Measurements from ENCODE around the gene CD300LB.

CD300LB gene

GRCh38 chr17:74547736-74548135 lies 16.5 kb upstream of the CD300LB start:
- no peak for DNase-seq (ENCODE audit: low read depth)

DNA sequence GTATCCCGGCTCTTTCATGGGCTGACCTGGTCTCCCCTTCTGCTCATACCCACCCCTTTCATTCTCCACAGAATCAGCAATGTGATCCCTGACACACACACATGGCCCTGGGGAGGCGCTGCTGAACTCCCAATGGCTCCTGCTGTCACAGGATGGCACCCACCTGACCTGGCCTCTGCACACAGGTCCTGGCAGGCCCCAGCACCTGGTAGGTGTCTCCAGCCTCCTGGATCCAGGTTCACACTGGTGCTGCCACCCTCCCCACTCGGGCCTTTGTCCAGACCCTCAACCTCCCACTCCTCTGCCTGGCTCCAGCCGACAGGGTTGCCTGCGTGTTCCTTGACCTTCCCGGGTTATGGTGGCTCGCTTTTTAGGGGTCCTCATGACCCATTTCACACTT lies 16.0 kb upstream of the CD300LB start:
- DNase-seq (ENCODE audit: low read depth): no peak

- DNase-seq (ENCODE audit: low read depth): no peak
These were observed 15.3 kb upstream of the CD300LB start for GRCh38 chr17:74546586-74546985.

GRCh38 chr17:74545843-74546230 lies 14.6 kb upstream of the CD300LB start, which contains the start of gene CD300C:
CD300C (minus strand) TSS chr17:74546115; CDS start chr17:74545782, 333 bp downstream.
- no peak for DNase-seq (ENCODE audit: low read depth)

- DNase-seq (ENCODE audit: low read depth): no peak
These were observed 13.9 kb upstream of the CD300LB start for GRCh38 chr17:74544991-74545842.

GRCh38 chr17:74543891-74544760 lies 12.9 kb upstream of the CD300LB start:
- no peak for DNase-seq (ENCODE audit: low read depth)

- no peak for DNase-seq (ENCODE audit: low read depth)
These were observed 12.1 kb upstream of the CD300LB start for GRCh38 chr17:74543406-74543805.

DNA sequence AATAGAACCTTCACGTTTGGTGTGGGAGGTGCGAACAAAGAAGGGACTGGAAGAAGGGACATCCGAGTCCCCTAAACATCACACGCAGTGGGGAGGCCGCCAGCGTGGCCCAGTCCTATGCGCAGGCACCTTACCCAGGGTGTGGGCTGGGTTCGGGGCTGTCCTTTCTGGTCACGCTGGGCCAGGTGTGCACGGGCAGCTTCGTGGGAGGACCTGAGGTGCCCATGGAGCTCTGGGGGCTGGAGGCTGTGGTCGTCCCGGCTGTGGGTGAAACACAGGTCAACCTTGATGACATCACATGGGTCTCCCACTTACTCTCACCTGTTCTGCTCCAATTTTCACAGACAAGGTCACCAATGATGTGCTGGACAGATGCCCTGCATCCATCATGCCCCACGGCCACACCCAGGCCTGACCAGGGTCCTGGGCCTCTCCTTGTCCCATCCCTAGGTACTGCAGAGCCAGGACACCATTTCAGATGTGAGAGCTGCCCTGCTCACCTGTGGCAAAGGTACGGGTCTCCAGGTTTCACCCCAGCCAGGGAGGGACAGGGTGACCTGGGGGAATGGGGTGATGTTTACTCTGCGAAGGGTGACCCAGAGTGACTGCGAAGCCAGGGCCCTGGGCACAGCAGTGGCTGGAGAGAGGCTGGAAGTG lies 11.6 kb upstream of the CD300LB start:
- no peak for DNase-seq (ENCODE audit: low read depth)

DNA sequence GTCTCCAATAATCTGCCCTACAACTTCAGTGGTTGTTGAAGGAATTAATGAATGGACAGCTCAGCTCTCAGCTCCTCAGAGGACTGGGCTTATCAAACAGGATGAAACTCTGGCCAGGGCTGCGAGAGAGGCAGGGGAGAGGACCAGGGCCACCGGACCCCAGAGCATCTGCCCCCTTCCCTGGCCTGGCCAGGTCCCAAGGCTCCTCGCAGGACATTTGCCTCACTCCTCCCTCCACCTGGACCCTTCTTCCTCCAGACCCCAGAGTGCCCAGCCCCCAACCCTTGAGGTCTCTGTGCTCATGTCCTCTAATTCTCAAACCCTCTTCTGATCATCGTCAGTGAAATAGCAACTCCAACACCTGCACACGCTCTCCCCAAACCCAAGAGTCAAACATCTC lies 10.9 kb upstream of the CD300LB start:
- no peak for DNase-seq (ENCODE audit: low read depth)

- DNase-seq (ENCODE audit: low read depth): no peak
These were observed 10.2 kb upstream of the CD300LB start for GRCh38 chr17:74541176-74542111.

DNA sequence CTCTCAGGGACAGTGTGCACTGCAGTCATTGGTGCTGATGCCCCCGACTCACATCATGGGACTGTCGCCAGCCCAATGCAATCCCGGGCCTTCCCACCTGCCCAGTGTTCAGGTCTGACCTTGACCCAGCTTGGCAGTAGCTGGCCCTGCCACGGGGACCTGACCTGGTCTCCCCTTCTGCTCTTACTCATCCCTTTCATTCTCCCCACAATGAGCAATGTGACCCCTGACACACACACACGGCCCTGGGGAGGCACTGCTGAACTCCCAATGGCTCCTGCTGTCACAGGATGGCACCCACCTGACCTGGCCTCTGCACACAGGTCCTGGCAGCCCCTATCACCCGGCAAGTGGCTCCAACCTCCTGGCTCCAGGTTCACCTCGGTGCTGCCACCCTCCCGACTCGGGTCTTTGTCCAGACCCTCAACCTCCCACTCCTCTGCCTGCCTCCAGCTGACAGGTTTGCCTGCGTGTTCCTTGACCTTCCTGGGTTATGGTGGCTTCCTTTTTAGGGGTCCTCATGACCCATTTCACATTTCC lies 8.1 kb upstream of the CD300LB start:
- no peak for DNase-seq (ENCODE audit: low read depth)

DNA sequence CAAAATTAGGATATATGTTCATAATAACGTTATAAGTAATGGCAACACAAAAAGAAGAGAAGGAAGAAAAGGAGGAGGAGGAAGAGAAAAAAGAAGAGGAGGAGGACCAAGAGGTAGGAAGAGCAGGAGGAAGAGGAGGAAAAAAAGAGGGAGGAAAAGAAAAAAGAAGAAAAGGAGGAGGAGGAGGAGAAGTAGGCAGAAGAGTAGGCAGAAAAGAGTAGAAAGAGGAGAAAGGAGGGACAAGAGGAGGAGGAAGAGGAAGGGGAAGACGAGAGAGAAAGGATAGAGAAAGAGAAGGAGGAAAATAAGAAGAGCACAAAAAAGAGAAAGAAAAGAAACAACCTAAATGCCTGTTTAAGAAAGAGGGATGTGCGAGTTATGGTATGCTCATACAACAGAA lies 5.6 kb upstream of the CD300LB start:
- DNase-seq (ENCODE audit: low read depth): no peak

DNA sequence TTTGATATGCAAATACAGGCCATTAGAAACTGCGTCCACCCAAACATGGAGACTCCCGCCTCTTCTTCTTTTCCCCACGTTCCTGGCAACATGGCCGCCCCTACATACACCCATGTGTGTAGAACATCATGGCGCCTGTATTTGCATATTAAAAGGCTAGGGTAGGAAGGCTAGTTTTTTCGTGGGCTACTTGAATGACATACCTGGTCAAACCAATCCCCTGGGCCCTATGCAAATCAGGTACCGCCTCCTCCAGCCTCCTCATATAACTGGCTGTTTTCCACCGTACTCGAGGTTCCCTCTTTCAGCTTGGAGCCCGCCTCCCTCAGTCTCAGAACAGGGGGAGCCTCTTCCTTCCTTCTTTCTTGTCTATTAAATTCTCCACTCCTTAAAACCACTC lies 840 bp upstream of the CD300LB start:
- DNase-seq (ENCODE audit: low read depth): no peak

GRCh38 chr17:74530831-74531150 lies 484 bp downstream of the CD300LB start:
- DNase-seq (ENCODE audit: low read depth): no peak

GRCh38 chr17:74529243-74529642 lies 2.0 kb downstream of the CD300LB start:
- DNase-seq (ENCODE audit: low read depth): no peak

DNA sequence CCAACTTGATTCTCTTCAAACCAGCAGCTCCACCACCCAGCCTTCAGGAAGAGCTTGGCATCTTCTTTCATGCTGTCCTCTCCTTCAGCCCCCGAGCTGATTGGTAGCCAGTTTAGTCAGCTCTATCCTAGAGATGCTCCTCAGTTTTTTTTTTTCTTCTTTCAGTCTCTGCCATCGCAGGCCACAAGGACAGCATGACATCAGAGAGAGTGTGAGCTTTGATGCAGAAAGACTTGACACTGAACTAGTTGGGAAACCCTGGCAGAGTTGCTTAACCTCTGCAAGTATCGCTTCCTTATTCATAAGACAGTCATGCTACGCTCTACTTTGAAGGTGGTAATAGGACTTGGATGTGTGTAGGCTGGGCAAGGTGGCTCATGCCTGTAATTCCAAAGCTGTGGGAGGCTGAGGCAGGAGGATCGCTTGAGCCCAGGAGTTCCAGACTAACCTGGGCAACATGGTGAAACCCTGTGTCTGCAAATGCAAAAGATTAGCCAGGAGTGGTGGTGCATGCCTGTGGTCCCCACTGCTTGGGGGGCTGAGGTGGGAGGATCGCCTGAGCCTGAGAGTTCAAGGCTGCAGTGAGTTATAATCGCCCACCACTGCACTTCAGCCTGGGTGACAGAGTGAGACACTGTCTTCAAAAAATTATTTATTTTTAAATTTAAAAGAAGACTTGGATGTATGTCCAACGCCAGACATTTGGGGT lies 2.6 kb downstream of the CD300LB start:
- no peak for DNase-seq (ENCODE audit: low read depth)

- DNase-seq (ENCODE audit: low read depth): no peak
These were observed 3.5 kb downstream of the CD300LB start for GRCh38 chr17:74527756-74528155.

GRCh38 chr17:74527081-74527480 lies 4.2 kb downstream of the CD300LB start:
- DNase-seq (ENCODE audit: low read depth): no peak

- no peak for DNase-seq (ENCODE audit: low read depth)
These were observed 4.6 kb downstream of the CD300LB start for GRCh38 chr17:74526681-74527080.

DNA sequence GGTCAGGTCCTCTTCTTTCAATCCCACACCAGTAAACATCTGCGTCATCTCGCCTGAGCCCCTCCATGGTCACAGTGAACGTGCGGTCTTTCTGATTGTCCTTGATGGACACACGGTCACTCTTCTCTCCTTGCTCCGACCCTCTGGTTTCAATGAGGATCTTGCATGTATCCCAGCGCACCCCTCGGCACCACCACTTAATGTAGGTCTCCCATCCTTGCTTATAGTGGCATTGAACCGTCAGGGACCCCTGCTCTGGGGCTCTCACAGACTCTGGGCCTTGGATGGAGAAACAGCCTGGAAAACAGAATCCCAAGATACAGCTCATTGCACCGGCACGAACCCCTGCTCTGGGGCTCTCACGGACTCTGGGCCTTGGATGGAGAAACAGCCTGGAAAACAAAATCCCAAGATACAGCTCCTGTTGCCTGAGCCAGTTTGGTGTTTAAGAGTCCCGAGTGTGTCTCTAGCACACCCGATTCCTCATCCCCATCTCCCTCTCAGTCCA lies 5.4 kb downstream of the CD300LB start:
- DNase-seq (ENCODE audit: low read depth): no peak

DNA sequence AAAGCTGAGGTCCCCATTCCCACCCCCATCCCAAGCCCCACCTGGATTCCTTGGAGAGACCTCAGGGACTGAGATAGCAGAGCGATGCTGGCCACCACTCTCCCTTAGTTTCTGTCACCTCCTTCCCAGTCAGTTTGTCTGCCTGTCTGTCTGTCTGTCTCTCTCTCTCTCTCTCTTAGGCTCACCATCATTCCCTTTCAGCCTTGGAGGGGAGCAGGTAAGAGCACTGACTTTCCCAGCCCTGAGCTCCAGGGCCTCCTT lies 5.9 kb downstream of the CD300LB start:
- DNase-seq (ENCODE audit: low read depth): no peak
